ENCODE measurements around the gene CHAF1A.

The CHAF1A gene

DNA sequence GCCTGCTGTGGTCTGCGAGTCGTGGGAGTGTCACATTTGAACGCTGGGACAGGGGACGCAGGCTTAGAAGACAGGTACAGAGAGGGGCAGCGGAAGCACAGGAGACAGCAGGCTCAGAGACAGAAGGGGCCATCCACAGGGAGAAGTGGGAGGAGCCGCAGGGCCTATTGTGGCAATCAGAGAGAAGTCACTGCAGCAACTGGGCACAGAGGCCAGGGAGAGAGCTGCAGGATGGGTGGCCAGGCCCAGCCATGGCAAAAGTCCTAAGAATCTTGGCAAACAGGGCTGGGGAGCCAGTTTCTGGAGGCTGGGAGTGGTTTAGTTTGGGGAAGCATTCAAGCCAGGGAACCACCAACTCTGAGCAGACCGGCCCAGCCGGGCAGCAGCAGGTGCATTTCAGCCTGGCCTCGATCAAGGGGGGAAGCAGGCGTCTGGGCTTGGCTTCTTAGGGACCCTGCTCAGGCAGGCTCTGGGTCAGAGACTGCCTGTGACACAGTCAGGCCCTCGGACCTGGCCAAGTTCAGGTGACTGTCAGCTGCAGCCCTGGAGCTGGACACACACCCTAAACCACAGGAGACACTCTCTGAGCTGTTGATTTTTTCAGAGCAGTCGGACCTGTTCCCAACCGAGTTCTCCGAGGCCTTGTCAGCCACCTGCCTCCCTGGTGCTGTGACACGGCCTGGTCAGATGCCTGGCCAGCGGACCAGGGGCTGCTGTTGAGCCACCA is 13.9 kb upstream of the CHAF1A start:
- H3K27ac ChIP-seq (ENCODE audit: low read depth, low read length) = no peak overlapping the region
- no peak overlapping the region for H3K9ac ChIP-seq (ENCODE audit: low read length)
- H3K27me3 ChIP-seq (ENCODE audit: control insufficient read depth, insufficient read depth, low read length) = peaks cover 20% of the 10 kb centered on the region
- H3K4me1 ChIP-seq (ENCODE audit: control insufficient read depth, insufficient read depth, low read length) = peaks cover 29% of the 10 kb centered on the region
- peaks cover 10% of the 10 kb centered on the region for H3K36me3 ChIP-seq (ENCODE audit: control insufficient read depth, insufficient read depth, low read length)
- no peak overlapping the region for H3K4me3 ChIP-seq (ENCODE audit: low read depth, low read length)
- no peaks in the 10 kb centered on the region for H3K9me3 ChIP-seq (ENCODE audit: control insufficient read depth, insufficient read depth, low read depth, low read length)

- no peak overlapping the region for H3K4me3 ChIP-seq (ENCODE audit: low read depth, low read length)
- H3K9ac ChIP-seq (ENCODE audit: low read length) = no peak overlapping the region
- peaks cover 32% of the 10 kb centered on the region for H3K4me1 ChIP-seq (ENCODE audit: control insufficient read depth, insufficient read depth, low read length)
- H3K27me3 ChIP-seq (ENCODE audit: control insufficient read depth, insufficient read depth, low read length) = peaks cover 20% of the 10 kb centered on the region
- H3K27ac ChIP-seq (ENCODE audit: low read depth, low read length) = no peak overlapping the region
- H3K36me3 ChIP-seq (ENCODE audit: control insufficient read depth, insufficient read depth, low read length) = peaks cover 8% of the 10 kb centered on the region
- H3K9me3 ChIP-seq (ENCODE audit: control insufficient read depth, insufficient read depth, low read depth, low read length) = no peaks in the 10 kb centered on the region
These were observed 13.4 kb upstream of the CHAF1A start for GRCh38 chr19:4389064-4389375.

- peaks cover 6% of the 10 kb centered on the region for H3K36me3 ChIP-seq (ENCODE audit: control insufficient read depth, insufficient read depth, low read length)
These were observed 12.9 kb upstream of the CHAF1A start for GRCh38 chr19:4389511-4390016.

DNA sequence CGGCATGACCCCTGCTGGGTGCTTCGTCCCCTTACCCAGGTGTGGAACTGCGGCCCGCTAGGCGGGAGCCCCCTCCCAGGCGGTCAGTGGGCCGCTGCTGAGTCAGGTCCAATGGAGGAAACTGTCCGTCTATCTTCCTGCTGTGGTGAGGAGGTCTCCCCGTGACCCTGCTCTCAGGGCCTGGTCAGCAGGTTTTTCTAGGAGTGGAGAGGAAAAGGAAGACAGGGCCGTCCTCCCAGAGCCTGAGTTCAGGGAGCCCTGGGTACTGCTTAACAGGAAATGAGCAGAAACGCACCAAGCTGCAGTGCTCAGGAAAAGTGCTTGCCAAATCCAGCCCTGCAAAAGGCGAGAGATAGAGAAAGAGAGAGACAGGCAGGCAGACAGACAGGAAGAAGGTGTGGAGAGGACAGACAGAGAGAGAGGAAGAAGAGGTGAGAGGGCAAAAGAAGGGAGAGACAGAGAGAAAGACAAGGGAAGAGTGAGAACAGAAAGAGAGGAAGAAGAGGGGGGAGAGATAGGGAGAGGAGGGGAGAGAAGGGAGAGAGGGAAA is 12.3 kb upstream of the CHAF1A start:
- Histone ChIP-seq H3K4me3 (ENCODE audit: low read depth, low read length) (peak overlapping the region; percentile 32), H3K36me3 (ENCODE audit: control insufficient read depth, insufficient read depth, low read length) (peaks cover 5% of the 10 kb centered on the region), H3K9me3 (ENCODE audit: control insufficient read depth, insufficient read depth, low read depth, low read length) (no peaks in the 10 kb centered on the region), H3K4me1 (ENCODE audit: control insufficient read depth, insufficient read depth, low read length) (peaks cover 38% of the 10 kb centered on the region), H3K9ac (ENCODE audit: low read length) (peak overlapping the region; percentile 50), H3K27me3 (ENCODE audit: control insufficient read depth, insufficient read depth, low read length) (peaks cover 20% of the 10 kb centered on the region), H3K27ac (ENCODE audit: low read depth, low read length) (no peak overlapping the region)

More at GRCh38 chr19:4389511-4390016, 12.9 kb upstream of the CHAF1A start:
- Histone ChIP-seq H3K9ac (ENCODE audit: low read length) (no peak overlapping the region), H3K27me3 (ENCODE audit: control insufficient read depth, insufficient read depth, low read length) (peaks cover 20% of the 10 kb centered on the region), H3K9me3 (ENCODE audit: control insufficient read depth, insufficient read depth, low read depth, low read length) (no peaks in the 10 kb centered on the region), H3K4me3 (ENCODE audit: low read depth, low read length) (no peak overlapping the region), H3K27ac (ENCODE audit: low read depth, low read length) (no peak overlapping the region), H3K4me1 (ENCODE audit: control insufficient read depth, insufficient read depth, low read length) (peaks cover 37% of the 10 kb centered on the region)

DNA sequence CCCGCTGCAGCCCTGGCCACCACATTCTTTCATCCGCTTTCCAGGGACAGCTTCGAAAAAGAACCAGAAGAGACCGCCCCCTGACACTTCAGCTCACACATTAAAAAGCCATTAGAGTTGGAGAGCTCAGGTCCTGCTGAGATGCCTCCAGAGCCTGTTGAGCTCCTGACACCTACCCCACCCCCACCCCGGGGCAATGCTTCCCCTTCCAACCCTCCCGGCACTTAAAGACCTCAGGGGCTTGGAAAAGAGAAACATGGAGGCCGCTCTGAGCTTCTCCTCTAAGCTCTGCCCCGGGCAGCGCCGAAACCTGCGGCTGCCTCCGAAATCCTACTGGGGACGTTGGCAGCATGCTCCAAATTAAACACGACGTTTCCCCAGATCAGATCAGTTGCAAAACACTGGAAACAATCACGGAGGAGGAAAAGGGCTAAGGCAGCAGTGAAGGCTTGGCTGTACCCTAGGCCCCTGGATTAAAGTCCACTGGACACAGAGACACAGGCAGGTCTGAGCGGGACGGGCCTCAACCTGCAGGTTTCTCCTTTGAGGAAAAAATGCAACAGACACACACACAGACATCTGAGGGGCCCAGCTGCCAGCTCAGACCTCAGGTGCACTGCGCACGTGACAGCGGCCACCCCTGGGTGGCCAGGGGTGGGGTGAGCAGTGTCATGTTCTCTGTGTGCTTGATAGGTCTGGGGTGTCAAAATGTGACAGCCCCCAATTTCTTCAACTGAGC is 11.7 kb upstream of the CHAF1A start:
- Histone ChIP-seq H3K9me3 (ENCODE audit: control insufficient read depth, insufficient read depth, low read depth, low read length) (no peaks in the 10 kb centered on the region), H3K9ac (ENCODE audit: low read length) (peak overlapping the region; percentile 62), H3K27ac (ENCODE audit: low read depth, low read length) (no peak overlapping the region), H3K4me3 (ENCODE audit: low read depth, low read length) (peak overlapping the region; percentile 43), H3K4me1 (ENCODE audit: control insufficient read depth, insufficient read depth, low read length) (peaks cover 38% of the 10 kb centered on the region), H3K27me3 (ENCODE audit: control insufficient read depth, insufficient read depth, low read length) (peaks cover 20% of the 10 kb centered on the region), H3K36me3 (ENCODE audit: control insufficient read depth, insufficient read depth, low read length) (peaks cover 9% of the 10 kb centered on the region)

DNA sequence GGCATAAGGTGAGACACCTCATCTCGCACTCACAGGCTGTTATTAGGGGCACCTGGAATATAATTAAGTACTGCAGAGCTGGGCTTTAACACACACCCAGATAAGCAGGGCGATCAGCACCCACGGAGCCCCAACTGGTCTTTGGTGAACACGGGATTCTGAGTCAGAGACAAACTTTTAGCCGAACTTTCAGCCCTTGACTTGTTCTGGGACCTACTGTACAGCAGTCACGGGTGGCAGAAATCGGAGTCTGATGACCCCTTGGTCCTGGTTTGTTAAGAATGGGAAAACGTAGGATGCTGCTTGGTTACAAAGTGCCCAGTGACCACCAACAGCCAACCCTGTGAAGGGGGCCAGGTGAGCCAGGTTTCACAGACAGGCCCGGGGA is 11.1 kb upstream of the CHAF1A start:
- Histone ChIP-seq H3K36me3 (ENCODE audit: control insufficient read depth, insufficient read depth, low read length) (peaks cover 9% of the 10 kb centered on the region), H3K4me3 (ENCODE audit: low read depth, low read length) (0 out of 2 replicates have a peak overlapping the region, but pooled peaks have one; percentile 43), H3K4me1 (ENCODE audit: control insufficient read depth, insufficient read depth, low read length) (peaks cover 38% of the 10 kb centered on the region), H3K9me3 (ENCODE audit: control insufficient read depth, insufficient read depth, low read depth, low read length) (no peaks in the 10 kb centered on the region), H3K27ac (ENCODE audit: low read depth, low read length) (no peak overlapping the region), H3K9ac (ENCODE audit: low read length) (peak overlapping the region; percentile 62), H3K27me3 (ENCODE audit: control insufficient read depth, insufficient read depth, low read length) (peaks cover 20% of the 10 kb centered on the region)

DNA sequence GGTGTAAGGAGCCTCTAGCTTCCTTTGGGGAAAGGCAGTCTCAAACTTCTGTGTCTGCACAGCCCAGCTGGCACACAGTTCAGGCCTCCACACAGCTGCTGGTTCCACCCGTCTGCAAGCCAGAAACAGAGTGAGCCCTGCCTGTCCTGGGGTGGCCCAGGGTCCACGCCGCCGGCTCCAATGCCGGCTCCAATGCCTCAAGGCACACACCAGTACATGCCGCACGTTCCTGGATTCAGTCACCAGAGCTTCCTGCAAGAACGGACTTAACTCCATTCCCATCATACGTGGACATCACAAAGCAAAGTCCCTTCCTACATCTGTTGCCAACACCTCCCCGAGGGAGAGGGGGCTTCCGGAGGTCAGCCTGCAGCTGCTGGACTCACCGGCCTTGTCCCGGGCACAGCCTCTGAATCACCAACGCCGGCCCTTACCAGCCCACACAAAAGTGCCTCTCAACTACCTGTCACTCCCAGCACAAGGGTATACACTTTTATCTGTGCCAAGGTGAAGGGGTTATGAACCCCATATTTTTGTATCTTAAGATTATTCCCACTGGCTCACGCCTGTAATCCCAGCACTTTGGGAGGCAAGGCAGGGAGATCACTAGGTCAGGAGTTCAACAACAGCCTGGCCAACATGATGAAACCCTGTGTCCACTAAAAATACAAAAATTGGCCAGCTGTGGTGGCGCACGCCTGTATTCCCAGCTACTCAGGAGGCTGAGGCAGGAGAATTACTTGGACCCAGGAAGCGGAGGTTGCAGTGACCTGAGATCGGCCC is 10.5 kb upstream of the CHAF1A start:
- Histone ChIP-seq H3K4me1 (ENCODE audit: control insufficient read depth, insufficient read depth, low read length) (peaks cover 38% of the 10 kb centered on the region), H3K9ac (ENCODE audit: low read length) (peak overlapping the region; percentile 28), H3K27me3 (ENCODE audit: control insufficient read depth, insufficient read depth, low read length) (peaks cover 20% of the 10 kb centered on the region), H3K4me3 (ENCODE audit: low read depth, low read length) (no peak overlapping the region), H3K36me3 (ENCODE audit: control insufficient read depth, insufficient read depth, low read length) (peaks cover 11% of the 10 kb centered on the region), H3K27ac (ENCODE audit: low read depth, low read length) (no peak overlapping the region), H3K9me3 (ENCODE audit: control insufficient read depth, insufficient read depth, low read depth, low read length) (no peaks in the 10 kb centered on the region)

- H3K27me3 ChIP-seq (ENCODE audit: control insufficient read depth, insufficient read depth, low read length) = peaks cover 20% of the 10 kb centered on the region
- no peak overlapping the region for H3K4me3 ChIP-seq (ENCODE audit: low read depth, low read length)
- no peak overlapping the region for H3K27ac ChIP-seq (ENCODE audit: low read depth, low read length)
- H3K9ac ChIP-seq (ENCODE audit: low read length) = no peak overlapping the region
- H3K36me3 ChIP-seq (ENCODE audit: control insufficient read depth, insufficient read depth, low read length) = peaks cover 18% of the 10 kb centered on the region
- no peaks in the 10 kb centered on the region for H3K9me3 ChIP-seq (ENCODE audit: control insufficient read depth, insufficient read depth, low read depth, low read length)
- peaks cover 38% of the 10 kb centered on the region for H3K4me1 ChIP-seq (ENCODE audit: control insufficient read depth, insufficient read depth, low read length)
These were observed 8.4 kb upstream of the CHAF1A start for GRCh38 chr19:4393947-4394590.

- H3K4me1 ChIP-seq (ENCODE audit: control insufficient read depth, insufficient read depth, low read length) = peaks cover 14% of the 10 kb centered on the region
- H3K4me3 ChIP-seq (ENCODE audit: low read depth, low read length) = no peak overlapping the region
- H3K9ac ChIP-seq (ENCODE audit: low read length) = no peak overlapping the region
- no peak overlapping the region for H3K27ac ChIP-seq (ENCODE audit: low read depth, low read length)
- peaks cover 18% of the 10 kb centered on the region; the same call in 1 of the 2 replicates for H3K36me3 ChIP-seq (ENCODE audit: control insufficient read depth, insufficient read depth, low read length)
- H3K27me3 ChIP-seq (ENCODE audit: control insufficient read depth, insufficient read depth, low read length) = peaks cover 8% of the 10 kb centered on the region; the same call in 1 of the 2 replicates
- no peaks in the 10 kb centered on the region for H3K9me3 ChIP-seq (ENCODE audit: control insufficient read depth, insufficient read depth, low read depth, low read length)
These were observed 5.3 kb upstream of the CHAF1A start for GRCh38 chr19:4396949-4397783.

DNA sequence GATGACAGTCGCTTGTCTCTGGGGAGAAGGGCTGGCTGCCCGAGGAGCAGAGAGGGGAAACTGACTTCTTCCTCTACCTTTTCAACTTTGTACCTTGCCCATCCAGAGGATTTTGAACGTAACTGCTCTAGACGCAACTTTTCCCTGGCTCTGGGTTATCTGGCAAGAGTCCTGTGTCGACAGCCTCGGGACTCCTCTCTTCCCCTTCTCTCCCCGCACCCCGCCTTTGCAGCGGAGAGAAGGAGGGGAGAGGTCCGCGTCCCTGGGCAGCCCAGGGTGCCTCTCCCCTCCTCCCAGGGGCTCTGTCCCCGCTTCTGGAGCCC is 2.7 kb upstream of the CHAF1A start:
- Histone ChIP-seq H3K27me3 (ENCODE audit: control insufficient read depth, insufficient read depth, low read length) (no peaks in the 10 kb centered on the region), H3K36me3 (ENCODE audit: control insufficient read depth, insufficient read depth, low read length) (peaks cover 22% of the 10 kb centered on the region; the same call in 1 of the 2 replicates), H3K9me3 (ENCODE audit: control insufficient read depth, insufficient read depth, low read depth, low read length) (no peaks in the 10 kb centered on the region), H3K4me3 (ENCODE audit: low read depth, low read length) (peak overlapping the region; percentile 80), H3K4me1 (ENCODE audit: control insufficient read depth, insufficient read depth, low read length) (peaks cover 13% of the 10 kb centered on the region), H3K9ac (ENCODE audit: low read length) (peak overlapping the region; percentile 90), H3K27ac (ENCODE audit: low read depth, low read length) (peak overlapping the region; percentile 76)
